ENCODE measurements around the gene SCUBE1. TPM values are rescaled to one million over a fixed set of nuclear protein-coding genes. Genes with fewer than 3 reads are reported as not detected.

SCUBE1 gene
- total RNA-seq, 4 donors from 2014 or later = 0.28 to 3.7 (median 1.7) TPM

DNA sequence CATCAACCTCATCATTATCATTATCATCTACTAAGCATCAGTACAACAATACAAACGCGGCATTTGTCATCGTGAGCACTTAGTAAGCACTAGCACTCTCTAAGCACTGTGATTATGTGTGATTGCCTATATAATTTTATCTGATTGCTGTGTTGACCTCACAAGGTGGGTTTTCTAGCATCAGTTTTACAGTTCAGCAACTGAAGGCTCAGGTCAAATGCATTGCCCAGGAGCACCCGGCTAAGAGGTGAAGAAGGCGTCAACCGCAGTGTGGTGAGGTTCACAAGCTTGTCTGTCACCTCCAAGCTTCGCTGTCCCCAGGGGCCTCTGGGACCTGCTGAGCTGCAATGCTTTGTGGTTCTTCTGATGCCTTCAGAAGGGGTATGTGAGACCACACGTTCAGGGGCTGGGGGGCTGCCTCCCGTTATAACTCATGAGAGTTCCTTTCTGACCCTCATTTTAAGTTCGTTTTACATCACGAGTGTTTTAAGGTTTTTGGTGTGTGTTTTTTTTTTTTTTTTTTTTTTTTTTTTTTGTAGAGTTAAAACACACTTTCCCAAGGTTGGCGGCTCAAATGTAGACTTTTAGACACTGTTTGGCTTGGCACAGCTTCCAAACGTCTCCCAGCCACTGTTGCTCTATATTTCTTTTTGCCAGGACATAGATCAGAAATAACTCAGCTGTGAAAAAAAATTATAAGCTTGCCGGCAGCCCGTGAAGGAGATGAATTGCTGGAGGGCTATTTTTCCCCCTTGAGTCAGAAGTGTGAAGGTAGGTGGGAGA, 33.8 kb upstream of the SCUBE1 start:
- no peak for ATAC-seq (ENCODE audit: low FRiP score)
- TF ChIP-seq, protein P1, sequence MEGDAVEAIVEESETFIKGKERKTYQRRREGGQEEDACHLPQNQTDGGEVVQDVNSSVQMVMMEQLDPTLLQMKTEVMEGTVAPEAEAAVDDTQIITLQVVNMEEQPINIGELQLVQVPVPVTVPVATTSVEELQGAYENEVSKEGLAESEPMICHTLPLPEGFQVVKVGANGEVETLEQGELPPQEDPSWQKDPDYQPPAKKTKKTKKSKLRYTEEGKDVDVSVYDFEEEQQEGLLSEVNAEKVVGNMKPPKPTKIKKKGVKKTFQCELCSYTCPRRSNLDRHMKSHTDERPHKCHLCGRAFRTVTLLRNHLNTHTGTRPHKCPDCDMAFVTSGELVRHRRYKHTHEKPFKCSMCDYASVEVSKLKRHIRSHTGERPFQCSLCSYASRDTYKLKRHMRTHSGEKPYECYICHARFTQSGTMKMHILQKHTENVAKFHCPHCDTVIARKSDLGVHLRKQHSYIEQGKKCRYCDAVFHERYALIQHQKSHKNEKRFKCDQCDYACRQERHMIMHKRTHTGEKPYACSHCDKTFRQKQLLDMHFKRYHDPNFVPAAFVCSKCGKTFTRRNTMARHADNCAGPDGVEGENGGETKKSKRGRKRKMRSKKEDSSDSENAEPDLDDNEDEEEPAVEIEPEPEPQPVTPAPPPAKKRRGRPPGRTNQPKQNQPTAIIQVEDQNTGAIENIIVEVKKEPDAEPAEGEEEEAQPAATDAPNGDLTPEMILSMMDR (IDR thresholded peaks at IDR 0.05) = no peak
- no peak for DNase-seq (ENCODE audit: low spot score)

DNA sequence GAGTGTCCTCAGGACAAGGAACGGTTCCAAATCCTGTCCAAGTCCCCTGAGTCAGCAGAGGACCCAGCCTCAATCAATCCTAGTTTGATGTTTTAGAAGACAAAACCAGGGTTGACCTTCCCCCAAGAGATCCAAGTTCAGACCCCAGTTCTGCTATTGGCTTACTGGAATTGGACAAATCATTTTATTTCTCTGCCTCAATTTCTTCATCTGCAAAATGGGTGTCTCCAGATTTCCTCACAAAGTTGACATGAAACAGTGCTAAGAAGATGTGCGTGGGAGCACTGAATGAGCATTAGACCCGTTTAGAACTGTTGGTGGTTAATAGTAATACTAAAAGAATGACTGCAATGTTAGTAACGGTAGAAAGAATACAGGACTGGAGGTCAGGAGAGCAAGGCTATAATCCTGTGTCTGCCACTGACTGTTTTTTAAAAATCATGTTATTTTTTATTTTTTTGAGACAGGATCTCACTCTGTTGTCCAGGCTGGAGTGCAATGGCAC, 32.8 kb upstream of the SCUBE1 start:
- DNase-seq (ENCODE audit: low spot score) (no peak), ATAC-seq (ENCODE audit: low FRiP score) (no peak)
- TF ChIP-seq, protein P1 (IDR thresholded peaks at IDR 0.05) = no peak

GRCh38 chr22:43370036-43370435, 26.9 kb upstream of the SCUBE1 start:
- no peak for ATAC-seq (ENCODE audit: low FRiP score)
- no peak for DNase-seq (ENCODE audit: low spot score)
- TF ChIP-seq, protein P1 (IDR thresholded peaks at IDR 0.05) = no peak

DNA sequence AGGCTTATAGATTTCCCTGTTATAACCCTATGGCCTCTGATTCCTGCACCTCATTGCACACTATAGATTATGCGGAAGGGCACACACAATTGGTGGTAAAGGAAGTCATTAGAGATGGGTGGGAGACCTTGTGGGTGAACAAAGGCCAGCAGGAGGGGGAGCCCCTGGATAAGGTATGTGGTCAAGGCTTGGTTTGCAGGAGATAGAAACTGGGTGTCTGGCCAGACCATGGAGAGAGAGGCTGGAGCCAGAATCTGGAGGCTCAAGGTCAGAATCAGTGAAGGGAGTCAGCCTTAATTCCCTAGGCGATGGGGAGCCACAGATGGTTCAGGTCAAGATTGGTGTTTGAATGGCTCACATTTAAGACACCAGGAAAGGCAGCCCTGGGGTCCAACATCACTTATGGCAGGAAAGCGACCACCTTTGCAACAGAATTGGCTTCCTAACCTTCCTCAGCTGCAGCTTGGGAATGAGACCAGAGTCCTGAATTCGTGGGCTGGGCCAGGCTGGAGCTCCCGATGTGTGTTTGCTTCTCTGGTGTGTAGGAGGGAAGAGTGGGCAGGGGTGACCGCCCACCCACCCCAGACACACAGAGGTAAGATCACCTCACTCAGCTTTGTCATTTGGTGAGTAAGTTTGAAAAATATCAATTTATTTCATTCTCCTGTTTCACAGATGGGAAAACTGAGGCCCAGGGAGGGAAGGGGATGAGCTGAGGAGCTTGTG, 22.7 kb upstream of the SCUBE1 start:
- DNase-seq (ENCODE audit: low spot score) (no peak), ATAC-seq (ENCODE audit: low FRiP score) (no peak)
- TF ChIP-seq, protein P1 (IDR thresholded peaks at IDR 0.05) = no peak

DNA sequence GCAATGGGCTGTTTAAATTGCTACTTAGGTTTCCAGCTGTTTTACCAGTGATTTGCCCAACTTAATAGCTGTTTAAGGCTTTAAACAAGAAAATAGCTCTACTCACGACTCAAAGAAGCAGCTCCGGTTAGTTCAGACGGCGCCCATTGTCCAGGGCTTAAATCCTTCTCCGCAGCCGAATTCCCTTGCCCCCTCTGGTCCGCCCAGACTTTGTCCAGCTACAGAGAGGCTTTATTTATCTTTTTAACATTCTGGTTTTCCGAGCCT, 20.9 kb upstream of the SCUBE1 start:
- DNase-seq (ENCODE audit: low spot score) = no peak
- ATAC-seq (ENCODE audit: low FRiP score) = no peak
- TF ChIP-seq, protein P1 (IDR thresholded peaks at IDR 0.05) = no peak

DNA sequence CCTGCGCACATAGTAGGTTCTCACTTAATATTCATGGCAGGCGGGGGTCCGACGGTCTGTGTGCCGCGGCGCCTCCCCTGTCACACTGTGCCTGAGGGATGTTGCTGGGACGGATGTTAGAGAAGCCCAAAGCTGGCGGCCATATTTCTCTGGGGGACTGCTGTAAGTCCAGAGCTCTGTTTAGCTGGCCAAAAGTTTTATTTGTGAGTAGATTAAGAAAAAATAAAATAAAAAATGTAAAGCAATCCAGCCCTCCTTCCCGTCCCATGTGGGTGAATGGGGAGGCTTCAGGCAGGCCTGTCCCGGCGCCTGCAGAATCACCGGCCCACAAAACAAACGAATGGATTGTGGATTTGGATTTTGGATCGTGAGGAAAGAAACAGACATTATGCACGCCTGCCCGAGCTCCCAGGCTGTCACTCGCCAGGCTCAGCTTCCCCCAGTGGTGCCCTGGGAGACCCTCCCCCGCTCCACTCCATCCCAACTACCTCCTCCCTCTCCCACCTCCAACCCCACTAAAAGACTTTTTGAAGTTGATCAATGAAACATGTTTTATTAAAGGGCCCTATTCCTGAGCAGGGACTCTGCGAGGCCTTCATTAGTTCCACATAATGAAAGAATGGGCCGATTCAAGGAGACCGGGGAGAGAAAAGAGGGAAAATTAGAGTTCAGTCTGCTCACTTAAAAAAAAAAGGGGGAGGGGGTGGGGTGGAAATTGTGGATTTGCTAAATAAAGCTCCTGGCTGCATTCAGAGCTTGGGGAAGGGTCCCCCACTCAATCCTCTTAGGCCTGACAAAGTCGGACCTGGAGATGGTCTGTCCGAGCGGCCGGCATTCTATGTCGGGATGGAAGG, 20.4 kb upstream of the SCUBE1 start:
- ATAC-seq (ENCODE audit: low FRiP score) (no peak), DNase-seq (ENCODE audit: low spot score) (no peak)
- TF ChIP-seq, protein P1 (IDR thresholded peaks at IDR 0.05) = no peak

Measured in omental fat pad (tissue), 4 donors.